T-cell (primary cell): ENCODE results near the gene DPP10. TPM values are rescaled to one million over a fixed set of nuclear protein-coding genes. Genes with fewer than 3 reads are reported as not detected.
A peak's percentile ranks its signal among the peaks of the same experiment; 100 is the strongest.

Experiments used
- ATAC-seq, 4 experiments: fragments of 200-7000 bp in 3 of 4; fragments of 150-1000 bp in 1 of 4; cut with Tn5 transposase; replicated peaks in 1 of 4; 1 replicate in 3 of 4; 2 replicates in 1 of 4; pipeline ENCODE4 v1.10.0; 2021; ENCODE audit warnings: moderate library complexity in 3 of 4, mild to moderate bottlenecking in 2 of 4, moderate number of reproducible peaks in 1 of 4
- CTCF ChIA-PET, 2 donors: fragments of 300-600 bp; sonication (Branson Sonifier 250); formaldehyde crosslinking; loops; one replicate each; lab custom pipeline; 2022; ENCODE audit warnings: antibody characterized with exemption in 2 of 2; lab: Charles Lee
- POLR2A ChIA-PET, 2 donors: fragments of 300-600 bp; sonication (Branson Sonifier 250); formaldehyde crosslinking; loops; one replicate each; lab custom pipeline; 2022; ENCODE audit warnings: antibody characterized with exemption in 2 of 2; lab: Charles Lee
- DNase-seq, 35 experiments: peaks; one replicate each; pipeline versions ENCODE4 v3.0.0 to v3.0.0-alpha.2; 2013 to 2023
- H3K27ac ChIP-seq: one replicate; pipeline ENCODE4 v1.5.1; 2013; ENCODE audit warnings: low read length
- H3K27me3 ChIP-seq, 2 experiments: replicated peaks in 1 of 2; 1 replicate in 1 of 2; 2 replicates in 1 of 2; pipeline versions ENCODE4 v1.6.1 to v1.7.0; 2013; ENCODE audit warnings: low read length in 1 of 2, mixed read lengths in 1 of 2; ENCODE audit not compliant: control insufficient read depth in 2 of 2, insufficient read depth in 2 of 2; ENCODE audit errors: extremely low read depth in 1 of 2
- H3K36me3 ChIP-seq, 2 donors: 1 replicate in 1 of 2; 2 replicates in 1 of 2; pipeline versions ENCODE4 v1.6.1 to v1.7.0; 2013; ENCODE audit warnings: low read length in 1 of 2; ENCODE audit not compliant: control insufficient read depth in 2 of 2, insufficient read depth in 1 of 2; ENCODE audit errors: extremely low read depth in 1 of 2
- H3K4me1 ChIP-seq, 2 experiments: 1 replicate in 1 of 2; 2 replicates in 1 of 2; pipeline versions ENCODE4 v1.6.1 to v1.7.0; 2013; ENCODE audit warnings: low read length in 2 of 2, mixed read lengths in 1 of 2; ENCODE audit not compliant: insufficient read depth in 2 of 2, control insufficient read depth in 1 of 2; ENCODE audit errors: extremely low read depth in 1 of 2
- H3K4me3 ChIP-seq, 2 donors: 1 replicate in 1 of 2; 2 replicates in 1 of 2; pipeline versions ENCODE4 v1.5.1 to v1.7.0; 2013; ENCODE audit warnings: mild to moderate bottlenecking in 2 of 2, low read length in 1 of 2, moderate library complexity in 1 of 2; ENCODE audit not compliant: control insufficient read depth in 1 of 2; ENCODE audit errors: extremely low read depth in 1 of 2
- H3K9me3 ChIP-seq: 2 replicates; pipeline ENCODE4 v1.7.0; 2013
- H3K27ac Mint-ChIP-seq, 2 donors: one replicate each; pipeline ENCODE4 v1.8.0; 2020 to 2021; ENCODE audit warnings: mild to moderate bottlenecking in 2 of 2, mixed read lengths in 2 of 2
- H3K27me3 Mint-ChIP-seq, 2 donors: one replicate each; pipeline ENCODE4 v1.8.0; 2021 to 2022; ENCODE audit warnings: mixed read lengths in 2 of 2
- H3K36me3 Mint-ChIP-seq: one replicate; pipeline ENCODE4 v1.8.0; 2021; ENCODE audit warnings: mixed read lengths
- H3K4me1 Mint-ChIP-seq, 3 donors: one replicate each; pipeline ENCODE4 v1.8.0; 2020 to 2022; ENCODE audit warnings: mixed read lengths in 3 of 3, mild to moderate bottlenecking in 1 of 3
- H3K4me3 Mint-ChIP-seq, 3 donors: one replicate each; pipeline ENCODE4 v1.8.0; 2020 to 2022; ENCODE audit warnings: mild to moderate bottlenecking in 3 of 3, mixed read lengths in 3 of 3, moderate library complexity in 3 of 3
- H3K9me3 Mint-ChIP-seq, 3 donors: one replicate each; pipeline ENCODE4 v1.8.0; 2020 to 2022; ENCODE audit warnings: mixed read lengths in 3 of 3
- WGBS: methylation state at CpG from one replicate; pipeline ENCODE4 v1.1.5; 2013; ENCODE audit warnings: missing lambda C conversion rate; ENCODE audit not compliant: insufficient coverage; 5-methylcytosine and 5-hydroxymethylcytosine counted together
- total RNA-seq, 35 experiments: library from RNA in 6 of 35; stranded (reverse) in 6 of 35; fragments of 120-200 nt in 1 of 35; gene quantifications; one replicate each; pipeline versions ENCODE4 v1.2.1 to v1.2.4 and lab custom pipeline; 2013 to 2026

Gene DPP10
- total RNA-seq, 5 donors from 2014 or later (not counting 1 experiment from before 2014, with no cell fraction given), result not detected

DNA sequence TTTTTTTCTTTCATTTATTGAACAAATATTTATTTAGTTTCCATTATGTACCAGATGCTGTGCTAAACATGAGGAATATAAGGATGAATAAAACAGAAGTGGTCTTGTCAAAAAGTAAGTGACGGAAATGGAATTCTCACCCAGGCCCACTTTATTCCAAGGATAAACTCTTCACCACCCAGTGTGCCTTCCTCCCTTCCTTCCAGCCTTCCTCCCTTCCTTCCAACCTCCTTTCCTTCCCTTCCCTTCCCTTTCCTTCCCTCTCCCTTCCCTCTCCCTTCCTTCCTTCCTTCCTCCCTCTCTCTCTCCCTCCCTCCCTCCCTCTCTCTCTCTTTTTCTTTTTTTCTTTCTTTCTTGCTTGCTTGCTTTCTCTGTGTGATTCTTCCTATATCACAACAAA, 240.8 kb downstream of the DPP10 start:
- H3K4me3 Mint-ChIP-seq, result no peak overlapping the region
- Histone ChIP-seq H3K9me3 (no peaks in the 10 kb centered on the region), H3K4me3 (no peak overlapping the region), H3K36me3 (no peaks in the 10 kb centered on the region), H3K4me1 (peaks cover 2 to 18% of the 10 kb centered on the region in 2 experiments), H3K27me3 (no peaks in the 10 kb centered on the region), H3K27ac (no peak overlapping the region)
- no peak overlapping the region for H3K27ac Mint-ChIP-seq
- peaks cover 0 to 7% (median 5%) of the 10 kb centered on the region in 3 donors for H3K4me1 Mint-ChIP-seq
- peaks cover 0 to 10% (median 0%) of the 10 kb centered on the region in 3 donors for H3K9me3 Mint-ChIP-seq
- DNase-seq (no peak), ATAC-seq (no peak)
- no peaks in the 10 kb centered on the region for H3K27me3 Mint-ChIP-seq
- POLR2A ChIA-PET, result no interaction called here
- CTCF ChIA-PET, result no interaction called here
- H3K36me3 Mint-ChIP-seq, result no peaks in the 10 kb centered on the region
- 100% methylated on average over 1 of the region's 1 CpG for WGBS

DNA sequence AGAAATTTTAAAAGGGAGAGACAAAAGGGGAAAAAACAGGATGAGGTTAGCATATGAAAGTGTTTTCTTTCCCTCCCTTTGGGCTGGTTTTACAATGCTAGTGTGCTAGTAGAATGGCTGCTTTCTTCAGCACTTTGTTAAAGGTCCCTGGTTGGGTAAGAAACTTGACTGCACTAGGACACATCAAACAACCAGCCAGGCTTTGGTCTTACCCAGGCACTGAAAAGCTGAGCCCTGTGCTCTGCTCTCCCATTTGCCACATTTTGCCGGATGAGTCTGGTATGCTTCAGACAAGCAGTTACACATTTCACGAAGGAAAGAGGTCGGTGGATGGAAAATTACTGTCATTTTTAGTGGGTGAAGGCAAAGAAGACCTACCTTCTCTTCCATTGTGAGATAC, 242.0 kb downstream of the DPP10 start:
- ChIA-PET POLR2A (no interaction called here), CTCF (no interaction called here)
- H3K4me1 ChIP-seq, result peaks cover 2 to 20% of the 10 kb centered on the region in 2 experiments
- ATAC-seq (peak in 3 of 4 experiments; percentile 27 to 76 (median 68)), DNase-seq (peak in 1 of 35 experiments; percentile 29)
- Mint-ChIP-seq H3K27ac (peak overlapping the region; percentile 10 to 68), H3K27me3 (no peaks in the 10 kb centered on the region), H3K36me3 (no peaks in the 10 kb centered on the region), H3K4me1 (peaks cover 0 to 7% (median 5%) of the 10 kb centered on the region in 3 donors), H3K4me3 (peak overlapping the region in 1 of 3 donors; percentile 18), H3K9me3 (peaks cover 0 to 10% (median 0%) of the 10 kb centered on the region in 3 donors)
- WGBS, result 57% methylated on average over 2 of the region's 3 CpGs
- H3K27ac ChIP-seq, result no peak overlapping the region
- H3K4me3 ChIP-seq, result no peak overlapping the region
- H3K36me3 ChIP-seq, result no peaks in the 10 kb centered on the region
- no peaks in the 10 kb centered on the region for H3K9me3 ChIP-seq
- H3K27me3 ChIP-seq, result no peaks in the 10 kb centered on the region

DNA sequence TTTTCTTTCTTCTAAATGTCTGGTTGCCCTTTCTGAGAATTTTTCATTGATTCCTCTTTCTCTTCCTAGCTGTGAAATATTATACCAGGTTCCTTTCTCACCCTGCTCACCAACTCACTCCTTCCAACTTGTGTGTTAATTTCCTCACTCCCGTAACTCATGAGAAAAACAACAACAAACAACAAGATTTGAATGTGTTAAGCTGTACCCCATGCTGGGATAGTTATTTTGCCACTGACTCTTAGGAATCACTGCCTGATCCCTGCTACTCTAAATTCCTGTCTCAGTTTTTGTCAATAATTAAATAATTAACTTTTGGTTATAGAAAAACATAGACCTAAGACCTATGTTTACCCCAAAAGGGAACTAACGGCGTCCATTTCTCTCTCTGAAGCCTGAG, 242.7 kb downstream of the DPP10 start:
- no peak overlapping the region for H3K4me3 Mint-ChIP-seq
- CTCF ChIA-PET, result no interaction called here
- peaks cover 2 to 20% of the 10 kb centered on the region in 2 experiments for H3K4me1 ChIP-seq
- H3K27me3 ChIP-seq, result no peaks in the 10 kb centered on the region
- no peaks in the 10 kb centered on the region for H3K9me3 ChIP-seq
- POLR2A ChIA-PET, result no interaction called here
- no peaks in the 10 kb centered on the region for H3K36me3 ChIP-seq
- no peak overlapping the region for H3K27ac Mint-ChIP-seq
- DNase-seq (no peak), ATAC-seq (no peak)
- WGBS, result no CpG with 5 or more reads among the region's 3 CpGs
- H3K27me3 Mint-ChIP-seq, result no peaks in the 10 kb centered on the region
- H3K27ac ChIP-seq, result no peak overlapping the region
- no peaks in the 10 kb centered on the region for H3K36me3 Mint-ChIP-seq
- H3K9me3 Mint-ChIP-seq, result peaks cover 0 to 10% (median 0%) of the 10 kb centered on the region in 3 donors
- H3K4me3 ChIP-seq, result no peak overlapping the region
- peaks cover 0 to 7% (median 5%) of the 10 kb centered on the region in 3 donors for H3K4me1 Mint-ChIP-seq

DNA sequence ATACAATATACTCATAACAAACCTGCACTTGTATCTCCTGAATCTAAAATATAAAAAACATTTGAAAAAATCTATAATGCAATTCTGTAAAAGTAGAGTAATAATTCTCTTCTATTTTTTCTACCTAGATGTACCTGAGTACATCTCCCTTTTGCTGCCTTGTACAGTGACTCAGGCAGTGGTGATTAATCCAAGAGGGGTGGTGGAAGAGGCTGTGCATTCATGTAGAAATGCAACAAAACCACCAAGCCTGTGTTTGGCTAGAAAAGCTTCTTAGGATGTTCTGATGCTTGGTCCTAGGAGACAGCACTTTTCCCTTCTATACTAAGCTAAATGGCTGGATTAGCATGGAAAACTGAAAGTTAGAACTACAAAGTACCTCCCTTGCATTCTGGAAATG, 245.8 kb downstream of the DPP10 start:
- Mint-ChIP-seq H3K9me3 (peaks cover 2 to 14% (median 13%) of the 10 kb centered on the region in 3 donors), H3K36me3 (no peaks in the 10 kb centered on the region), H3K4me1 (peaks cover 0 to 7% (median 5%) of the 10 kb centered on the region in 3 donors), H3K27me3 (no peaks in the 10 kb centered on the region), H3K4me3 (no peak overlapping the region), H3K27ac (no peak overlapping the region)
- H3K9me3 ChIP-seq, result no peaks in the 10 kb centered on the region
- DNase-seq, result no peak
- ChIA-PET CTCF (no interaction called here), POLR2A (no interaction called here)
- H3K4me1 ChIP-seq, result peaks cover 2 to 18% of the 10 kb centered on the region in 2 experiments
- no peak overlapping the region for H3K4me3 ChIP-seq
- no peaks in the 10 kb centered on the region for H3K36me3 ChIP-seq
- no peak overlapping the region for H3K27ac ChIP-seq
- no peaks in the 10 kb centered on the region for H3K27me3 ChIP-seq
- ATAC-seq, result no peak

DNA sequence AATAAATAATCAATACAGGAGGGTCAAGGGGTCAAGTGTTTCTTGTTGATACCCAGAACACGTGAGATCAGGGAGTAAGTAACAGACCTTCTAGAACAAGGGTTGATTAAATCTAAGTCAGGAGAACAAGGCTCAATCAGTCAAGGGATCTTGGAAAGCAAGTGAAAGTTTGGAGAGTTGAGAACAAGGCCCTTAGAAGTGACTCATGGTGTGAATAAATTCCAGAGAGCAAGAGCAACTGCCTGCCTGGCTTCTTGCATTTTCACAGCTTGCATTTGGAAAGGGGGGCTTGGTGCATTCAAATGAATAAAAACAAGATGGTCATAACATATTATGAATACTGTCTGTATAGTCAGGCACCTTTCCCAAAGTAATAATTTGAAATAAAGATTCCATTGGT, 256.1 kb downstream of the DPP10 start:
- Mint-ChIP-seq H3K27me3 (no peaks in the 10 kb centered on the region), H3K36me3 (no peaks in the 10 kb centered on the region), H3K9me3 (peaks cover 0 to under 1% (median 0%) of the 10 kb centered on the region in 3 donors), H3K27ac (no peak overlapping the region), H3K4me3 (no peak overlapping the region), H3K4me1 (no peaks in the 10 kb centered on the region)
- ChIA-PET POLR2A (interaction anchor here in 1 of 2 donors (0.6 kb wide), 1 partner anchor 109 kb away, joined by 3 read pairs; no protein-coding TSS in a partner anchor), CTCF (no interaction called here)
- no peak for ATAC-seq
- Histone ChIP-seq H3K4me1 (peaks cover 0 to 2% of the 10 kb centered on the region in 2 experiments), H3K27me3 (no peaks in the 10 kb centered on the region), H3K4me3 (no peak overlapping the region), H3K27ac (no peak overlapping the region), H3K9me3 (peaks cover 4% of the 10 kb centered on the region), H3K36me3 (no peaks in the 10 kb centered on the region)
- DNase-seq, result no peak
- WGBS, result no CpG with 5 or more reads among the region's 1 CpG

DNA sequence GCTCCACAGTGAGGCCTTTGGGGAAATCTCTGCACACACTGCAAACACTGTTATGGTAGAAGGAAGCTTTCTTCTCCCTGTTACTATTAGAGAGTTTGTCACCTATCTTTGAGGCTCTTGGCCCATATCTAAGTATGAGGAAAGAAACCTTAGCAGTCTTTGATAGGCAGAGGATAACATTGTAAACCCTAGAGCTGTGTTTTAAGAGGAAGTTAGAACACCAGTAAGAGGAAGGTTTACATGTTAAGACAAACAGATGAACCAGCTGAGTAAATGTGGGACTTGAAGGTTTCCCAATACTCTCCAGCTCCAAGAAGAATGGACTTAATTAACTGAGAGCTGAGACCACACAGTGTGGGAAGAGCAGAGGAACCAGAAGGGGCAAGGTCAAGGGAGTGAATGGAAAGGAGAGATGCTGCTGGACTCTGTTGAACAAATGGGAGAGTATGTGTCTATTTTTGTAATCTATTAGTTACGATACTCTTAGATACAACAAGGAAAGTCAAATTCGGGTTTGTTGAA, 257.0 kb downstream of the DPP10 start:
- Histone ChIP-seq H3K4me1 (peaks cover 0 to 2% of the 10 kb centered on the region in 2 experiments), H3K36me3 (no peaks in the 10 kb centered on the region), H3K9me3 (peaks cover 4% of the 10 kb centered on the region), H3K4me3 (no peak overlapping the region), H3K27me3 (no peaks in the 10 kb centered on the region), H3K27ac (no peak overlapping the region)
- Mint-ChIP-seq H3K27ac (no peak overlapping the region), H3K4me3 (no peak overlapping the region), H3K9me3 (peaks cover 0 to 8% (median 0%) of the 10 kb centered on the region in 3 donors), H3K36me3 (no peaks in the 10 kb centered on the region), H3K4me1 (no peaks in the 10 kb centered on the region), H3K27me3 (no peaks in the 10 kb centered on the region)
- POLR2A ChIA-PET, result interaction anchor here in 1 of 2 donors (0.7 kb wide), 1 partner anchor 86 kb away, joined by 3 read pairs; no protein-coding TSS in a partner anchor
- 88% methylated on average over 2 of the region's 2 CpGs for WGBS
- CTCF ChIA-PET, result no interaction called here
- no peak for DNase-seq
- ATAC-seq, result no peak
